Measurements from ENCODE around the gene ZC3H10. TPM values are rescaled to one million over a fixed set of nuclear protein-coding genes. Genes with fewer than 3 reads are reported as not detected.

Gene ZC3H10
- total and polyA plus RNA-seq, 2 experiments from 2014 or later = 2.7 to 5.4 TPM

- H3K9me3 Mint-ChIP-seq = no peaks in the 10 kb centered on the region
- H3K4me3 Mint-ChIP-seq = no peak overlapping the region
- Histone ChIP-seq H3K27ac (ENCODE audit: low read depth) (no peak overlapping the region), H3F3A (replicated peaks; ENCODE audit: low read depth) (peaks cover 19% of the 10 kb centered on the region; the same call in 1 of the 2 replicates), H3K79me2 (replicated peaks; ENCODE audit: insufficient read depth) (peaks cover 27% of the 10 kb centered on the region), H3K9me2 (ENCODE audit: insufficient read depth) (no peaks in the 10 kb centered on the region), H3K4me3 (no peak overlapping the region), H2AFZ (no peak overlapping the region), H3K4me2 (no peak overlapping the region), H3K36me3 (ENCODE audit: insufficient read depth) (peaks cover 28% of the 10 kb centered on the region; the same call in 1 of the 2 replicates), H3K4me1 (ENCODE audit: insufficient read depth) (peaks cover 20% of the 10 kb centered on the region), H4K20me1 (replicated peaks; ENCODE audit: insufficient read depth) (peaks cover 21% of the 10 kb centered on the region), H3K27me3 (ENCODE audit: insufficient read depth) (no peaks in the 10 kb centered on the region)
- H3K27ac Mint-ChIP-seq = no peak overlapping the region
- H3K36me3 Mint-ChIP-seq (ENCODE audit: low read depth) = peaks cover 73% of the 10 kb centered on the region
- peaks cover 5% of the 10 kb centered on the region for H3K27me3 Mint-ChIP-seq (ENCODE audit: insufficient read depth, low read depth, poor library complexity)
- peaks cover 28% of the 10 kb centered on the region for H3K4me1 Mint-ChIP-seq
- ATAC-seq = no peak
- TF ChIP-seq REST (IDR thresholded peaks at IDR 0.05; ENCODE audit: unreplicated experiment) (no peak), EZH2phosphoT487 (IDR thresholded peaks at IDR 0.05; ENCODE audit: unreplicated experiment) (no peak), CTCF (conservative IDR thresholded peaks at IDR 0.05; ENCODE audit: low read depth in 2 of 2) (no peak), ZNF114 (CRISPR knock-in tag; IDR thresholded peaks at IDR 0.05) (no peak), JUNB (IDR thresholded peaks at IDR 0.05; ENCODE audit: unreplicated experiment) (no peak), POLR2AphosphoS5 (IDR thresholded peaks at IDR 0.05; ENCODE audit: low read depth) (no peak), ZNF462 (CRISPR knock-in tag; IDR thresholded peaks at IDR 0.05) (no peak), ETS1 (IDR thresholded peaks at IDR 0.05) (no peak), ZNF331 (CRISPR knock-in tag; IDR thresholded peaks at IDR 0.05; ENCODE audit: low read depth) (no peak), EZH2 (IDR thresholded peaks at IDR 0.05; ENCODE audit: low read depth, unreplicated experiment) (no peak), CREB1 (CRISPR knock-in tag; IDR thresholded peaks at IDR 0.05; ENCODE audit: low read depth) (no peak), STAT1 (IDR thresholded peaks at IDR 0.05; ENCODE audit: unreplicated experiment) (no peak)
- DNase-seq (ENCODE audit: low spot score) = peak; percentile 12
Observed at GRCh38 chr12:56086096-56086495, 32.0 kb upstream of the ZC3H10 start.
